NCI-H2196 (cell line): ENCODE data around the gene AZGP1.
A peak's percentile ranks its signal among the peaks of the same experiment; 100 is the strongest.
"Not testable (repeated sequence)": the region's sequence is repeated elsewhere in the genome, so short reads cannot be mapped to it uniquely, and the experiment has no call there.

Experiments
- DNase-seq: peaks from one replicate; lab custom pipeline; 2025; ENCODE audit not compliant: unreplicated experiment; lab: John Stamatoyannopoulos, UW

The AZGP1 gene

GRCh38 chr7:99997545-99998137, 21.8 kb upstream of the AZGP1 start:
- no peak for DNase-seq

DNA sequence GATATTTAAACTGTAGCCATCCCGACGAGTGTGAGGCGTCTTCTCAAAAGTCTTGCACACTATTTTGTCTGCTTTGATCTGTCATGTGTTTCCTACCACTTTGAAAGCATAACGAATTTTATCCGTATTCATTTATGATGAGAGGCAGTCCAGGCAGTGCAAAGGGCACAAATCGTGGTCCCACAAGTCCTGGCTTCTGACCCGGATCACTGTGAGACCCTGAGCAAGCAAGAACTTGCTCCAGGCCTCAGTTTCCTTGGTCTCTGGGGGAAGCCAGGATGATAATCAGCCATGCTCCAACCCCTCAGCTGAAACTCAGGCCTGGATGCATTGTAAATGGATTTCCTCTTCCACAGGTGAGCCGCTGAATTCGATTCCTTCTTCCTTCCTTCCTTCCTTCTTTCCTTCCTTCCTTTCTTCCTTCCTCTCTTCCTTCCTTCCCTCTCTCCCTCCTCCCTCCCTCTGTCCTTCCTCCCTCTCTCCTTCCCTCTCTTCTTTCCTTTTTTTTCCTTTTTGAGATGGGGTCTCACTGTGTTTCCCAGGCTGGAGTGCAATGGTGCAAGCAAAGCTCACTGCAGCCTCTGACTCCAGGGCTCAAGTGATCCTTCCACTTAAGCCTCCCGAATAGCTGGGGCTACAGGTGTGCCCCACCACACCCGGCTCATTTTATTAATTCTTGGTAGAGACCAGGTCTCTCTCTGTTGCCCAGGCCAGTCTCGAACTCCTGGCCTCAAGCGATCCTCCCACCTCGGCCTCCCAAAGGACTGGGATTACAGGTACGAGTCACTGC, 21.1 kb upstream of the AZGP1 start:
- no peak for DNase-seq

GRCh38 chr7:99994819-99995218, 19.0 kb upstream of the AZGP1 start:
- DNase-seq = no peak

DNA sequence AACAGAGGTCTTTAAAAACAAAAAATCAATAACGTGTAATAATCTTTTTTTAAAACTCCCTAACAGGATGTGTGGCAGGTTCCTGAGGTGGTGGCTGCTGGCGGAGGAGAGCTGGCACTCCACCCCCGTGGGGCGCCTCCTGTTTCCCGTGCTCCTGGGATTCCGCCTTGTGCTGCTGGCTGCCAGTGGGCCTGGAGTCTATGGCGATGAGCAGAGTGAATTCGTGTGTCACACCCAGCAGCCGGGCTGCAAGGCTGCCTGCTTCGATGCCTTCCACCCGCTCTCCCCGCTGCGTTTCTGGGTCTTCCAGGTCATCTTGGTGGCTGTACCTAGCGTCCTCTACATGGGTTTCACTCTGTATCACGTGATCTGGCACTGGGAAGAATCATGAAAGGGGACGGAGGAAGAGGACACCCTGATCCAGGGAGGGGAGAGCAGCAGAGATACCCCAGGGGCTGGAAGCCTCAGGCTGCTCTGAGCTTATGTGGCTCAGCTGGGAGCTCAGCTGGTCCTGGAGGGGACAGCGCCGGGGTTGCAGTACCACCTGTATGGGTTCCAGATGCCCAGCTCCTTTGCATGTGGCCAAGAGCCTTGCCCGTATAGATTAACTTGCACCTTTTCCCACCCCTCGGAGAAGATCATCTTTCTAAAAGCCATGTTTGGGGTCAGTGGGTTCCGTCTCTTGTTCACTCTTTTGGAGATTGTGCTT, 16.7 kb upstream of the AZGP1 start:
- no peak for DNase-seq

DNA sequence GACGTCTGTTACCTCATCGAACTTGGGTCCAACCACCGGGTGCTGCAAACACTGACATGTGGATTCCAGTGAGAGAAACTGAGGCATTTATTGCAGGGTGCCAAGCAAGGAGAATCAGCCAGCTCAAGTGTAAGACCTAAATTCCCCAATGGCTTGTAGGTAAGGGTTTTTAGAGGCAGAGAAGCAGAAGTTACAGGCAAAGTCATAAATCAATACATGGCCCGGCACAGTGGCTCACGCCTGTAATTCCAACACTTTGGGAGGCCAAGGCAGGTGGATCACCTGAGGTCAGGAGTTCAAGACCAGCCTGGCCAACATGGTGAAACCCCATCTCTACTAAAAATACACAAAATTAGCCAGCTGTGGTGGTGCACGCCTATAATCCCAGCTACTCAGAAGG, 15.7 kb upstream of the AZGP1 start:
- not testable (repeated sequence) for DNase-seq

- no peak for DNase-seq
Observed at GRCh38 chr7:99990460-99990852, 14.6 kb upstream of the AZGP1 start.

DNA sequence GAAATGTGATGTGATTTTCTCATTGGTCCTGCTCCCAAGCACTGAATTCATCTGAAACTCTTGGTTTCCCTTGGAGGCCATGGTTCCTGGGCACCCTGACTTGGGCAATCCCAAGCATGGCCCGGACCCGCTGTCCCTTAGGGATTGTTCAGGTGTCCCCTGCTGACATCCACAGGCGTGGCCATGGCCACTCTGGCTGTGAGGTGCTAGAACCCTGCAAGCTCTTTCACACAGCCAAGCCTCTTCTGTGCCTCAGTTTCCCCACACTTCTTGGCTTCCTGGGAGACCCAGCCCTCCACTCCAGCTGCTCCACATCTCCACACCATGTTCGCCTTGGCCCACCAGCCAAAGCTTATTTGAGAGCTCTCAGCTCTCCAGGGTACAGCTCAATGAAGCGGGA, 12.0 kb upstream of the AZGP1 start:
- no peak for DNase-seq

DNA sequence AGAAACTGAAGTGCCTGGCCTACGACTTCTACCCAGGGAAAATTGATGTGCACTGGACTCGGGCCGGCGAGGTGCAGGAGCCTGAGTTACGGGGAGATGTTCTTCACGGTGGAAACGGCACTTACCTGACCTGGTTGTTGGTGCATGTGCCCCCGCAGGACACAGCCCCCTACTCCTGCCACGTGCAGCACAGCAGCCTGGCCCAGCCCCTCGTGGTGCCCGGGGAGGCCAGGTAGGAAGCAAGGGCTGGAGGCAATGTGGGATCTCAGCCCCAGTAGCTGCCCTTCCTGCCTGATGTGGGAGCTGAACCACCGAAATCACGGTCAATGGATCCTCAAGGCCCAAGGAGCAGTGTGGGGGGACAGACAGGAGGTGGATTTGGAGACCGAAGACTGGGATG, 11.5 kb upstream of the AZGP1 start:
- DNase-seq = not testable (repeated sequence)

- DNase-seq = no peak
Observed at GRCh38 chr7:99984593-99984992, 8.8 kb upstream of the AZGP1 start.

GRCh38 chr7:99981066-99981465, 5.2 kb upstream of the AZGP1 start:
- DNase-seq = not testable (repeated sequence)

GRCh38 chr7:99980448-99980872, 4.6 kb upstream of the AZGP1 start:
- not testable (repeated sequence) for DNase-seq

DNA sequence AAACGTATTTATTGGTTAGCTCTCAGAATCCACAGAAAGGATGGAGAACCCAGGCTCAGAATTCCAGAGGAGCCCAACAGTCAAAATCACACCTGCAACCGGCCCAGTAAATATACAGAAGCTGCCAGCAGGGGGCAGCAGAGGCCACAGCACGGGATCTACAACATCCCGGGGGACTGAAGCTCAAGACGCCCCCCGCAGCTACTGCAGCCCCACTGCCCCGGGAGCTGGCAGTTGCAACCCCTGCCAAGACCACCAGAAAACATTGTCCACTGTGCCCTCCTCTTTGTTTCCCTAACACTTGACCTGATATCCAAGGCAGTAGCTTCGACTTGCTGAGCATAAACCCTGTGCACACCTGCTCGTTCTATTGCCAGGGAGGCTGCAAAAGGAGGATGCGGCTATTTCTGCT, 4.0 kb upstream of the AZGP1 start:
- peak; percentile 59 for DNase-seq

GRCh38 chr7:99976626-99977025, 795 bp upstream of the AZGP1 start:
- no peak for DNase-seq

- no peak for DNase-seq
Observed at GRCh38 chr7:99974681-99975080, 1.1 kb downstream of the AZGP1 start.

- DNase-seq = not testable (repeated sequence)
Observed at GRCh38 chr7:99973817-99974216, 2.0 kb downstream of the AZGP1 start.

DNA sequence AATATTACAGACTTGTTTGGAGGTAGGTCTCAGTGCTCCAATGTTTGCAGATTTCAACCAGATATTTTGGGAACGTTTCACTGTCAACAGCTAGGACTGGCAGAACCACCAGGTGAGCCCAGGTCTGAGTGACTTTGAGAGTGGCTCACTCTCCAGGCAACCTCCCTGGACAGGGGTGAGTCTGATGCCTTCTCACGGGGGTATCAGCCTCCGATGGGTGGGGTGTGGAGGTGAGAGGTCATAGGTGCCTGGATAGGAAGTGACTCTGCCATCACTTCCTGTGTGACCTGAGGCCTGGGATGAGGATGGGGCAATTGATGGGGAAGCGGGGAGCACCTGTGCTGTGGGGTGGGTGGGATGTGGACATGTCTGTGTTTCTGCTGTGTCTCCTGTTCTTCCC, 4.6 kb downstream of the AZGP1 start:
- no peak for DNase-seq

DNA sequence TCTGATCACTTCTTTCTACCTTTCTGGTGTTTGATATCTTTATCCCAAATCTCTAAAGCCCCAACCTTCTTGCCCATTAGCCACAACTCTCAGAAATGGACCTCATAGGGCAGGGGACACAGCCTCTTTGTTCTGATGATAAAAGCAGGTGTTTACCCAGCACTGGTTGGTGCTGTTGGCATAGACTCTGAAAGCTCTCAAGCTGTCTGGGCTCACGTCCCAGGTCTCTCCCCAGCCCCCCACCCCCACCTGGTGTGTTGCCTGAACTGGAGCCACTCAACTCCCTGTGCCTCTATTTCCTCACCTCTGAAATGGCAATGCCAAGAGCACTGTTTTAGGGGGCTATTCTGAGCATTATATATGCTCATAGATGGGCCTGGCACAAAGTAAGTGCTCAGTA, 6.0 kb downstream of the AZGP1 start:
- peak; percentile 59 for DNase-seq

DNA sequence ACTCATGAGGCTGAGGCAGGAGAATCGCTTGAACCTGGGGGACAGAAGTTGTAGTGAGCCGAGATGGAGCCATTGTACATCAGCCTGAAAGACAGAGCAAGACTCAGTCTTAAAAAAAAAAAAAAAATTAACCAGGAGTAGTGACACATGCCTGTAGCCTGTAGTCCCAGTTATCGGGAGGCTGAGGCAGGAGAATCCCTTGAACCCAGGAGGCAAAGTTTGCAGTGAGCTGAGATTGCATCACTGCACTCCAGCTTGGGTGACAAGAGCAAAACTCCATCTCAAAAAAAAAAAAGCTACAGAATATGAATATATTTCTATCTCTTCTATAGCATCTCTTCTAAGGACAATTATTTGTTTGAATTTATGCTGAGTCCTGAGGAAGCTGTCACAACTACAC, 6.5 kb downstream of the AZGP1 start:
- no peak for DNase-seq

DNA sequence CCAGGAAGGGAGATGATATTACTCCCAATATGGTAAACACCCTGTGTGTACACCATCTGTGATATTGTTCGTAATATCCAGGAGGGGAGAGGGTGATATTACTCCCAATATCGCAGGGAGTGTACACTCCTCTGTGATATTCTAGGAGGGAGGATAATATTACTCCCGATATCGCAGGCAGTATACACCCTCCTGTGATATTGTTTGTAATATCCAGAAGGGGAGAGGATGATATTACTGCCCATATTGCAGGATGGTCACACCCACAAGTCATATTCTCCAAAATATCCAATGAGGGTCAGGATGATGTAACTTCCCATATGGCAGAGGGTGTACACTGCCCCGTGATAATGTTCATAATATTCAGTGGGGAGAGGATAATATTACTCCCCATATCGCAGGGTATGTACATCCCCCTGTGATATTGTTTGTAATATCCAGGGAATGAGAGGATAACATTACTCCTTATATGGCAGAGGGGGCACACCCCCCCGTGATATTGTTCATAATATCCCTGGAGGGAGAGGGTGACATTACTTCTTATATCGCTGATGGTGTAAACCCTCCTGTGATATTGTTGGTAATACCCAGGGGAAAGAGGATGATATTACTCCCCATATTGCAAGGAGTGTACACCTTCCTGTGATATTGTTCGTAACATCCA, 17.1 kb downstream of the AZGP1 start:
- DNase-seq = no peak

DNA sequence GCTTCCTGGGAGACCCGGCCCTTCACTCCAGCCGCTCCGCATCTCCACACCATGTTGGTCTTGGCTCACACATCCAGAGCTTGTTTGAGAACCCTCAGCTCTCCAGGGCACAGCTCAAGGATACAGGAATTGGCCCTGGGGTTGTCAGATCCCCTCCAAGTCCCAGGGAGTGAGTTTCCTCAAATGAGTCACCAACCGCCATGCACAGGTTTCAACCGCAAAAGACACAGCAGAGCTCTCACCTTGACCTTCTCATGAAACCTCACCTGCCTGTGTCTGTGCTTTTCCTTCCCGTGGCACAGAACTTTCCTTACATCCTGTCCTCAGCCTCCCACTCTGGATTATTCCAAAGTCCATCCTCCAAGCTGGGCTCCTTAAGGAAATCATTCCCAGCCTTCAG, 20.6 kb downstream of the AZGP1 start:
- DNase-seq = no peak

DNA sequence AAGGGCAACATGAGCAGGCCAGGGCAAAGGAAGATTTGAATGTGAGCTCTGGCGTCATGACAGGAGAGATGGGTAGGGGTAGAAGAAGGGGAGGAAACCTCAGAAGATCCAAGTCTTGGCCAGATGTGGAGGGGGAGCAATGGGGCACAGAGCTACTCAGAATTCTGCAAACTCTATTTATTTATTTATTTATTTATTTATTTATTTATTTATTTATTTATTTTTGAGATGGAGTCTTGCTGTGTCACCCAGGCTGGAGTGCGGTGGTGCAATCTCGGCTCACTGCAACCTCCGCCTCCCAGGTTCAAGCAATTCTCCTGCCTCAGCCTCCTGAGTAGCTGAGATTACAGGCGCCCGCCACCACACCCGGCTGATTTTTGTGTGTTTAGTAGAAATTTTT, 21.2 kb downstream of the AZGP1 start:
- not testable (repeated sequence) for DNase-seq

- no peak for DNase-seq
Observed at GRCh38 chr7:99953649-99954048, 22.2 kb downstream of the AZGP1 start.
